ENCODE data around the gene NBPF11. TPM values are rescaled to one million over a fixed set of nuclear protein-coding genes. Genes with fewer than 3 reads are reported as not detected.
"Not testable (repeated sequence)": the region's sequence is repeated elsewhere in the genome, so short reads cannot be mapped to it uniquely, and the experiment has no call there.

NBPF11 gene
- total and polyA plus RNA-seq, 10 donors, result 7.2 to 20.2 (median 14.1) TPM

DNA sequence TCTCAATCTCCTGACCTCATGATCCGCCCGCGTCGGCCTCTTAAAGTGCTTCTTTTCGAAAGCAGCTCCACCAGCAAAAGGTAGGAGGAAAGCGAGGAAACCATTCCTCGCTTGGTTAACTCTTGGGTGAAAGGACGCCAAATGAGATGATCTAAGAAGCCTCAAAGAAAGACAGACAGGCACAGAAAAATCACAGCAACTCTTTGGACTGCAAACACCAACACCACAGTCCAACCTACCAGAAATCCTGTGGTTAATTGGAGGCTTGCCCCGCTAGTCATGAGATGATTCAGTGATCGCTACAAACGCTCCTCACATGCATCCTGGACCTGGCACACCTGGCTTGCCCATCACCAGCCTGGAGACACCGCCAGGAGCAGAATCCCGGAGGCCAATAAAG lies 1.1 kb downstream of the NBPF11 start:
- Histone ChIP-seq H3K27ac (peak overlapping the region in 5 of 8 donors; percentile 77 to 88 (median 83)), H3K4me3 (peak overlapping the region in 7 of 8 donors; percentile 66 to 85 (median 78))
- 17 to 56% (median 30%) methylated on average over 8 to 13 of the region's 13 CpGs for WGBS, 5 donors

DNA sequence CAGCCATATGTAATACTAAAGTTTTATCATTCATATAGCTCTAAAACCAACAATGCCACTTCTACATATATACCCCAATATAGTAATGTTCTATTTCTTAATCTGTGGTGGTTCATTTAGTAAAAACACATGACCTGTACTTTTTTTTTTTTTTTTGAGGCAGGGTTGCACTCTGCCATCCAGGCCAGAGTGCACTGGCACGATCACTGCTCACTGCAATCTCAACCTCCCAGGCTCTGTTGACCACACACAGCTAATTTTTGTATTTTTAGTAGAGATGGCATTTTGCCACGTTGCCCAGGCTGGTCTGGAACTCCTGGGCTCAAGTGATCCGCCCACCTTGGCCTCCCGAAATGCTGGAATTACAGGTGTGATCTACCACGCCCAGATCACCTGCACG lies 2.1 kb downstream of the NBPF11 start:
- H3K27me3 ChIP-seq (replicated peaks in 1 of 7); H3K27ac ChIP-seq; intact Hi-C loops (cut with DNase I; ENCODE audit: low total_unique reads); H3K4me3 ChIP-seq; DNase-seq; H3K9me3 ChIP-seq: not testable (repeated sequence)
- WGBS, 5 donors, result 61 to 100% (median 70%) methylated on average over 1 to 2 of the region's 6 CpGs
- Histone ChIP-seq H3K4me1 (peaks cover 0 to 13% (median 5%) of the 10 kb centered on the region in 6 donors), H3K36me3 (peaks cover 0 to 21% (median 0%) of the 10 kb centered on the region in 6 donors)

More for the DNA sequence above, 1.1 kb downstream of the NBPF11 start:
- H3K27me3 ChIP-seq (replicated peaks in 1 of 7); H3K9me3 ChIP-seq; intact Hi-C loops (cut with DNase I; ENCODE audit: low total_unique reads); DNase-seq: not testable (repeated sequence)
- H3K36me3 ChIP-seq, result peaks cover 0 to 21% (median 0%) of the 10 kb centered on the region in 6 donors
- peaks cover 0 to 19% (median 7%) of the 10 kb centered on the region in 6 donors for H3K4me1 ChIP-seq

DNA sequence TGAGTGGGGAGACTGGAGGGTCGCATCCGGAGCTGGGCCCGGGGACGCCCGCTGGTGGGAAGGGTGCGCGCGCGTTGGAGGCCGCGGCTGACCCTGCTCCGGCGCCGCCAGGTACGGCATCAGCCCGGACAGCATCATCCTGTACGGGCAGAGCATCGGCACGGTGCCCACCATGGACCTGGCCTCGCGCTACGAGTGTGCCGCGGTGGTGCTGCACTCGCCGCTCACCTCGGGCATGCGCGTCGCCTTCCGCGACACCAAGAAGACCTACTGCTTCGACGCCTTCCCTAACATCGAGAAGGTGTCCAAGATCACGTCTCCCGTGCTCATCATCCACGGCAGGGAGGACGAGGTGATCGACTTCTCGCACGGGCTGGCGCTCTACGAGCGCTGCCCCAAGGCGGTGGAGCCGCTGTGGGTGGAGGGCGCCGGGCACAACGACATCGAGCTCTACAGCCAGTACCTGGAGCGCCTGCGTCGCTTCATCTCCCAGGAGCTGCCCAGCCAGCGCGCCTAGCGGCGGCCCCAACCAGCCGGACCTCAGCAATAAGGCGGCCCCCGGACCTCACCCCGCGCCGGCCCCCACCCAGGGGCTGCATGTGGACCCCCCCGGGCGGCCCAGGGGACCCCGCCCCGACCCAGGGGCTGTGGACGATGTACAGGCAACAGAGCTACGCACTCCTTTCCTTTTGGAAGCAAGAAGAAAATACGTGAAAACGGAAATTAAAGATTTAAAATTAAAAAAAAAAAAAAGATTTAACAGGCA lies 2.8 kb downstream of the NBPF11 start:
- DNase-seq; intact Hi-C loops (cut with DNase I; ENCODE audit: low total_unique reads); H3K9me3 ChIP-seq; H3K27ac ChIP-seq; H3K27me3 ChIP-seq (replicated peaks in 1 of 7); H3K4me3 ChIP-seq: not testable (repeated sequence)
- H3K36me3 ChIP-seq, result peaks cover 0 to 21% (median 0%) of the 10 kb centered on the region in 6 donors
- WGBS, 5 donors, result 93 to 96% (median 95%) methylated on average over 29 to 60 of the region's 72 CpGs
- H3K4me1 ChIP-seq, result peaks cover 0 to 13% (median 5%) of the 10 kb centered on the region in 6 donors

DNA sequence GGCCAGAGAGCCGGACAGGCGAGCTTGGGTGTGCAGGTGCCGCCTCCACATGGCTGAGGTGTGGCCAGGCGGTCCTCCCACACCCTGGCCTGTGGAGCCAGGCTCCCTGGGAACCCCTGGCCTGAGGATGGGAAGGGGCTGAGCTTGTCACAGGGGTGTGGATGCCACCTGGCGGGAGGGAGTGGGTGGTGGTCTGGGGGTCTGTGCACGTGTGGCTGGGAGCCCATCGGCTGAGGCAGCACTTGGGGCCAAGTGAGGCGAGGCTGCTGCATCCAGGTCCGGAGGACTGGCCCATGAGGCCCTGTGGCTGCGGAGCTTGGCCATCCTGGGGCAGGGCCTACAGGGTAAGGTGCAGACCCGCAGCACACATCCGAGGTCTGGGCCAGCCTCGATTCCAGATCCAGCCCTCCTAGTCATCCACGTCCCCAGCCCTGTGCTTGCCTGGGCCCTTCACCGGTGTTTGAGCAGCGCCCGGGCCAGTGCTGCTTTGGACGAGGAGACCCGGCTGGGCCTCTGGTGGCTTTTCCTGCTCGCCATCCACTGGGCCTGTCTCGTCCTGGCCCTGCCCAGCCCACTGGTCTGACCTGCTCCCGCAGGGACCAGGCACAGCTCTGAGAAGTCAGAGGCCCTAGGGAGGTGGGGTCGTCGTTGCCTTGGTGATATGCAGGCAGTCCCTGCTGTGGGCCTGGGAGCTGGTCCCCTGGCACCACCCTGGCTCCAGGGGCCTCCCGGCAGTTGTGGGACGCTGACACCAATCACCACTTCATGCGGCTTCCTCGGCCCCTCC lies 4.8 kb downstream of the NBPF11 start:
- H3K4me1 ChIP-seq, result peaks cover 0 to 13% (median 5%) of the 10 kb centered on the region in 6 donors

DNA sequence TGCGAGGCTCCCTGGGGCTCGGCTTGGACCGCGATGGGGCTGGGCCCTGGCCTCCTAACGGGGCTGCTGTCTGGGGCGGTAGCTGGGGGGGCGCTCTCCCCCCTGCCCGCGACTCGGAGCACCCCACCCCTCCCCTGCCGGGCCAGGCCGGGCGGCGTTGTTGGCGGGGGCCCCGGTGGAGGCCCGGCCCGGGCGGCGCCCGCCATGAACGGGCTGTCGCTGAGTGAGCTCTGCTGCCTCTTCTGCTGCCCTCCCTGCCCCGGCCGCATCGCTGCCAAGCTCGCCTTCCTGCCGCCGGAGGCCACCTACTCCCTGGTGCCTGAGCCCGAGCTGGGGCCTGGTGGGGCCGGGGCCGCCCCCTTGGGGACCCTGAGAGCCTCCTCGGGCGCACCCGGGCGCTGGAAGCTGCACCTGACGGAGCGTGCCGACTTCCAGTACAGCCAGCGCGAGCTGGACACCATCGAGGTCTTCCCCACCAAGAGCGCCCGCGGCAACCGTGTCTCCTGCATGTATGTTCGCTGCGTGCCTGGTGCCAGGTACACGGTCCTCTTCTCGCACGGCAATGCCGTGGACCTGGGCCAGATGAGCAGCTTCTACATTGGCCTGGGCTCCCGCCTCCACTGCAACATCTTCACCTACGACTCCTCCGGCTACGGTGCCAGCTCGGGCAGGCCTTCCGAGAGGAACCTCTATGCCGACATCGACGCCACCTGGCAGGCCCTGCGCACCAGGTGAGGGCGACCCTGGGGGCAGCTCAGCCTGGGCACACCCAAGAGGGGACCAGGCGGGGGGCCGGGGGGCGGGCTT lies 5.7 kb downstream of the NBPF11 start:
- DNase-seq; H3K27ac ChIP-seq; H3K9me3 ChIP-seq; H3K27me3 ChIP-seq (replicated peaks in 1 of 7); intact Hi-C loops (cut with DNase I; ENCODE audit: low total_unique reads); H3K4me3 ChIP-seq: not testable (repeated sequence)
- Histone ChIP-seq H3K4me1 (peaks cover 0 to 12% (median 5%) of the 10 kb centered on the region in 6 donors), H3K36me3 (peaks cover 0 to 34% (median 0%) of the 10 kb centered on the region in 6 donors)
- 91 to 98% (median 95%) methylated on average over 9 to 60 of the region's 66 CpGs for WGBS, 5 donors

More for the DNA sequence above, 4.8 kb downstream of the NBPF11 start:
- H3K27me3 ChIP-seq (replicated peaks in 1 of 7); intact Hi-C loops (cut with DNase I; ENCODE audit: low total_unique reads); H3K4me3 ChIP-seq; DNase-seq; H3K27ac ChIP-seq; H3K9me3 ChIP-seq: not testable (repeated sequence)
- peaks cover 0 to 26% (median 0%) of the 10 kb centered on the region in 6 donors for H3K36me3 ChIP-seq
- WGBS, 5 donors, result 96 to 100% (median 98%) methylated on average over 4 to 23 of the region's 28 CpGs

DNA sequence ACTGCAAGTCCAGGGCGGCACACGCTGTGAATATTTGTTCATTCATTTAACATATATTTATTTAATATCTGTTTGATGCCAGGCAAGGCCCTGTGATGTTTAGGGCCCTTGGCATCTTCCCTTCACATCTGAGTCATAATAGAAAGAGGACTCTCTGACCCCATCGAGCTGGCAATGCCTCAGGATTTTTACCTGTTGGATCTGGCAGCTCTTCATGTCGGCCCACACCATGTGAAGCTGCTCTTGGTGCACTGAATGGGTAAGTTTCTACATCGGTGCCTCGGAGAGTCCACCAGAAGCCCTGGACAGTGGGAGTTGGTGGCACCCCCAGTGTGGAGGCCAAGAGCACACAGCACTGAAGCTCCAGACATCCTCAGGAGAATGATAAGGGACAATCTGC lies 8.9 kb downstream of the NBPF11 start:
- H3K9me3 ChIP-seq; H3K4me3 ChIP-seq; intact Hi-C loops (cut with DNase I; ENCODE audit: low total_unique reads); H3K4me1 ChIP-seq; DNase-seq; H3K27ac ChIP-seq; H3K27me3 ChIP-seq (replicated peaks in 1 of 7): not testable (repeated sequence)
- H3K36me3 ChIP-seq, result peaks cover 0 to 33% (median 0%) of the 10 kb centered on the region in 6 donors
- WGBS, 5 donors, result 93 to 98% (median 97%) methylated on average over 3 to 6 of the region's 6 CpGs

DNA sequence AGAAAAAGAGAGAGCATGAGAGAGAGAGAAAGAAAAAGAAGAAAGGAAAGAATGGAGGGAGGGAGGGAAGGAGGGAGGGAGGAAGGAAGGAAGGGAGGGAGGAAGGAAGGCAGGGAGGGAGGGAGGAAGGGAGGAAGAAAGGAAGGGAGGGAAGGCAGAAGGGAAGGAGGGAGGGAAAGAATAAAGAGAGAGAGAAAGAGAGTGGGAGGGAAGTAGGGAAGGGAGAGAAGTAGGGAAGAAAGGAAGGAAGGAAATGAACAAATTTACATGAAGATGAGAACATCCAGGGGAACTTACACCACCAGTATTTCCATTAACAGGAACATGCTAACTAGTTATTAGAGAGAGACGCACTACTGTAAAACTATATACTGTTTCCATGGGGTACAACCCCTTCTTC lies 10.1 kb downstream of the NBPF11 start:
- H3K27ac ChIP-seq; H3K27me3 ChIP-seq (replicated peaks in 1 of 7); intact Hi-C loops (cut with DNase I; ENCODE audit: low total_unique reads); DNase-seq; H3K4me1 ChIP-seq; H3K4me3 ChIP-seq; H3K9me3 ChIP-seq: not testable (repeated sequence)
- peaks cover 0 to 25% (median 0%) of the 10 kb centered on the region in 6 donors for H3K36me3 ChIP-seq
- 80 to 100% (median 94%) methylated on average over 1 of the region's 1 CpG; no CpG with 5 or more reads in 1 of the 5 donors for WGBS, 5 donors

DNA sequence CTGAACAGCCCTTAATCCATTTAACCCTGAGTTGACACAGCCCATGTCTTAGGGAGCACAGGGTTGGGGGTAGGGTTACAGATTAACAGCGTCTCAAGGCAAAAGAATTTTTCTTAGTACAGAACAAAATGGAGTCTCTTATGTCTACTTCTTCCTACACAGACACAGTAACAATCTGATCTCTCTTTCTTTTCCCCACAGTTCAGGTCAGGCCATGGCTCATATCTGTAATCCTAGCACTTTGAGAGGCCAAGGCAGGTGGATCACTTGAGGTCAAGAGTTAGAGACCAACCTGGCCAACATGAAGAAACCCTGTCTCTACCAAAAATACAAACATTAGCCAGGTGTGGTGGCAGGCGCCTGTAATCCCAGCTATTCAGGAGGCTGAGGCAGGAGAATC lies 13.5 kb downstream of the NBPF11 start:
- not testable (repeated sequence) for DNase-seq, H3K4me3 ChIP-seq
- WGBS, 5 donors, result no CpG with 5 or more reads among the region's 2 CpGs

DNA sequence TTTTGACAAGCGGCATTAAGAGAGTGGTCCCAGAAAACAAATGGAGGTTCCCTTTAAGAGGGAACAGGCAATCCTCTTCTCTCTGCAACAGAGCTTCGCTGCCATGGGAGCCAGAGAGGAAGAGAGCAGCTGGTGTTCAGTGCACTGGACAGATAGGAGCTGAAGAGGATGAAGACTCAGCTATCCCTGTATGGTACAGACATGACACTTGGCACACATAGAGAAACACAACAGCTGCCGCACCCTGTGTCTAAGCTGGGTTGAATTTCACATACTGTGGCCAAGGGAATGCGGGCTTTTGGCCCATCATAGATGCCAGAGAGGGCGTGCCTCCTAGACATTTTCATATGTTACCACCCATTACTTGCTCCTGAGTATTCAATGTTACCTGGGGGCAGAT lies 29.7 kb downstream of the NBPF11 start:
- H3K4me3 ChIP-seq; intact Hi-C loops (cut with DNase I; ENCODE audit: low total_unique reads); DNase-seq; H3K4me1 ChIP-seq; H3K9me3 ChIP-seq; H3K27ac ChIP-seq; H3K27me3 ChIP-seq (replicated peaks in 1 of 7): not testable (repeated sequence)
- 87 to 98% (median 97%) methylated on average over 4 to 5 of the region's 5 CpGs for WGBS, 5 donors
- H3K36me3 ChIP-seq, result peaks cover 0 to 56% (median 5%) of the 10 kb centered on the region in 6 donors

More for the DNA sequence above, 13.5 kb downstream of the NBPF11 start:
- H3K27ac ChIP-seq; H3K9me3 ChIP-seq; H3K27me3 ChIP-seq (replicated peaks in 1 of 7); intact Hi-C loops (cut with DNase I; ENCODE audit: low total_unique reads); H3K4me1 ChIP-seq: not testable (repeated sequence)
- H3K36me3 ChIP-seq, result peaks cover 0 to 32% (median 0%) of the 10 kb centered on the region in 6 donors
